ENCODE results near the gene ROR2.

GRCh38 chr9:91603932-91604331 lies 346.1 kb downstream of the ROR2 start:
- TF ChIP-seq CTCF (IDR thresholded peaks at IDR 0.05), result no peak
- no peak for TF ChIP-seq POLR2AphosphoS5 (IDR thresholded peaks at IDR 0.05)
- TF ChIP-seq POLR2A (IDR thresholded peaks at IDR 0.05), result no peak
- no peak for TF ChIP-seq EP300 (IDR thresholded peaks at IDR 0.05)
